Measurements from ENCODE around the gene WDR1.

The WDR1 gene

GRCh38 chr4:10080589-10081217 is 35.9 kb downstream of the WDR1 start:
- no peak for TF ChIP-seq CSDC2 (CRISPR knock-in tag; IDR thresholded peaks at IDR 0.05)
- no peak for TF ChIP-seq ZC3H10 (CRISPR knock-in tag; IDR thresholded peaks at IDR 0.05)
- no peak for TF ChIP-seq ARNTL (CRISPR knock-in tag; IDR thresholded peaks at IDR 0.05; ENCODE audit: borderline replicate concordance, low read depth)
- no peak for TF ChIP-seq ZNF8 (CRISPR knock-in tag; IDR thresholded peaks at IDR 0.05)
- no peak for TF ChIP-seq ZFP30 (CRISPR knock-in tag; IDR thresholded peaks at IDR 0.05)
- TF ChIP-seq GLIS3 (CRISPR knock-in tag; IDR thresholded peaks at IDR 0.05), result no peak
- no peak for TF ChIP-seq ISL1 (CRISPR knock-in tag; IDR thresholded peaks at IDR 0.05)
- TF ChIP-seq, protein P1, sequence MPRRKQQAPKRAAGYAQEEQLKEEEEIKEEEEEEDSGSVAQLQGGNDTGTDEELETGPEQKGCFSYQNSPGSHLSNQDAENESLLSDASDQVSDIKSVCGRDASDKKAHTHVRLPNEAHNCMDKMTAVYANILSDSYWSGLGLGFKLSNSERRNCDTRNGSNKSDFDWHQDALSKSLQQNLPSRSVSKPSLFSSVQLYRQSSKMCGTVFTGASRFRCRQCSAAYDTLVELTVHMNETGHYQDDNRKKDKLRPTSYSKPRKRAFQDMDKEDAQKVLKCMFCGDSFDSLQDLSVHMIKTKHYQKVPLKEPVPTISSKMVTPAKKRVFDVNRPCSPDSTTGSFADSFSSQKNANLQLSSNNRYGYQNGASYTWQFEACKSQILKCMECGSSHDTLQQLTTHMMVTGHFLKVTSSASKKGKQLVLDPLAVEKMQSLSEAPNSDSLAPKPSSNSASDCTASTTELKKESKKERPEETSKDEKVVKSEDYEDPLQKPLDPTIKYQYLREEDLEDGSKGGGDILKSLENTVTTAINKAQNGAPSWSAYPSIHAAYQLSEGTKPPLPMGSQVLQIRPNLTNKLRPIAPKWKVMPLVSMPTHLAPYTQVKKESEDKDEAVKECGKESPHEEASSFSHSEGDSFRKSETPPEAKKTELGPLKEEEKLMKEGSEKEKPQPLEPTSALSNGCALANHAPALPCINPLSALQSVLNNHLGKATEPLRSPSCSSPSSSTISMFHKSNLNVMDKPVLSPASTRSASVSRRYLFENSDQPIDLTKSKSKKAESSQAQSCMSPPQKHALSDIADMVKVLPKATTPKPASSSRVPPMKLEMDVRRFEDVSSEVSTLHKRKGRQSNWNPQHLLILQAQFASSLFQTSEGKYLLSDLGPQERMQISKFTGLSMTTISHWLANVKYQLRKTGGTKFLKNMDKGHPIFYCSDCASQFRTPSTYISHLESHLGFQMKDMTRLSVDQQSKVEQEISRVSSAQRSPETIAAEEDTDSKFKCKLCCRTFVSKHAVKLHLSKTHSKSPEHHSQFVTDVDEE (CRISPR knock-in tag; IDR thresholded peaks at IDR 0.05), result no peak
- TF ChIP-seq TOX (CRISPR knock-in tag; IDR thresholded peaks at IDR 0.05; ENCODE audit: borderline replicate concordance), result no peak
- TF ChIP-seq ZNF565 (CRISPR knock-in tag; conservative IDR thresholded peaks at IDR 0.05; ENCODE audit: low read depth), result no peak
- ATAC-seq, result no peak

DNA sequence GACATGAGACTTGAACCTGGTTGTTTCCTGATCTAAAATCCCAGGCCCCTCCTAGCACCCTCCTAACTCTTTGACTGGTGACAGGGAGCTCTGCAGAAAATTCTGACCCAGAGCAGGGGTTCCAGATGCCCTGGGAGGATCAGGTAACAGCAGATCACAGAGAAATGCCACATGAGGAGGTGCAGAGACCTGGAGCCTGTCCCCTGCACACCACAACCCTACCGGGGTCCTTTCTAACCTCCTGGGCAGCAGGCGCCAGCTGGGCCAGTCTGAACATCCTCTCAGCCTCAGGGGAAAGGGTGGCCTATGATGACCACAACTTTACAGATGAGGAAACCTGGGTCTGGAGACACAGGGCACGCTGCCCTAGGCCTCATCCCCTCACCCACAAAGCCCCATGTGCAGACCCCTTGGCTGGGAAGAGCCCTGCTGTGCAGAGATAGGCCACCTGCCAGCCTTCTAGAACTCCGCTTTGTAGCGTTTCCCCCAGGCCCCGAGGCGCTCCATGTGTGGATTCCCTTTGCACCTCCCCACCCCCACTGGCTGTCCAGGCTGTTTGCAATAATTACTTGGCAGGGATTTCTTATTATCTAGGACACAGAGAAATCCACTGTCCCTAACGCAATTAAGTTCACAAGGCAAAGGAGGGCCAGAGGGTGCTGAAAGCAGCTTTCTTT is 36.5 kb downstream of the WDR1 start:
- ATAC-seq, result no peak; the same call in 2 of the 3 replicates
- TF ChIP-seq TCF4 (CRISPR knock-in tag; IDR thresholded peaks at IDR 0.05; ENCODE audit: borderline replicate concordance), result peak; percentile 78; the same call in 1 of the 2 replicates
- no peak for TF ChIP-seq ZNF8 (CRISPR knock-in tag; IDR thresholded peaks at IDR 0.05)
- TF ChIP-seq, protein P1 (CRISPR knock-in tag; IDR thresholded peaks at IDR 0.05), result peak; percentile 58; the same call in 1 of the 2 replicates
- no peak for TF ChIP-seq CREB5 (CRISPR knock-in tag; IDR thresholded peaks at IDR 0.05; ENCODE audit: low read depth)

DNA sequence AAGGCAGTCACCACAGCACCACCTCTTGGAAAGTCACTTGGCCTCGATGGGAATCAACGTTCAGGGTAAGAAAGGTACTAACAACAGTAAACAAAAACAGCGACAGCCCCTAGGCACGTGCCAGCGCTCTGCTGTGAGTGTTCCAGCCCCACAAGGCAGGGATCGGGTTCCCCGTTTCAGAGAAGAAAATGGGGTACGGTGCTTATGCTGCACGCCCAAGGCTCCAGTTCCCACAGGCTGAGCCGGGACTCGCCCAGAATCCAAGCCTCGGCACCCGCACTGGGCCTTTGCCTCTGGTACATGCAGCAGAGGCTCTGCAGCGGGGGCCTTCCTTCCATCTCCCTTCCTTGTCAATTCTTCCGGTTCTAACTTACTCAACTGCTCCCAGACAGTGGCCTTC is 37.3 kb downstream of the WDR1 start:
- no peak for ATAC-seq
- TF ChIP-seq RARB (CRISPR knock-in tag; IDR thresholded peaks at IDR 0.05), result no peak
- no peak for TF ChIP-seq CREB5 (CRISPR knock-in tag; IDR thresholded peaks at IDR 0.05; ENCODE audit: low read depth)
- TF ChIP-seq ESRRG (CRISPR knock-in tag; IDR thresholded peaks at IDR 0.05), result no peak
- no peak for TF ChIP-seq BACH2 (CRISPR knock-in tag; IDR thresholded peaks at IDR 0.05; ENCODE audit: borderline replicate concordance)
- TF ChIP-seq CSDC2 (CRISPR knock-in tag; IDR thresholded peaks at IDR 0.05), result no peak
- TF ChIP-seq ZNF8 (CRISPR knock-in tag; IDR thresholded peaks at IDR 0.05), result no peak
- no peak for TF ChIP-seq CSRNP3 (CRISPR knock-in tag; IDR thresholded peaks at IDR 0.05)
- TF ChIP-seq GLIS3 (CRISPR knock-in tag; IDR thresholded peaks at IDR 0.05), result no peak
- TF ChIP-seq OSR1 (CRISPR knock-in tag; IDR thresholded peaks at IDR 0.05), result no peak
- no peak for TF ChIP-seq POU6F1 (CRISPR knock-in tag; IDR thresholded peaks at IDR 0.05; ENCODE audit: borderline replicate concordance, low read depth)
- no peak for TF ChIP-seq ARNTL (CRISPR knock-in tag; IDR thresholded peaks at IDR 0.05; ENCODE audit: borderline replicate concordance, low read depth)
- TF ChIP-seq ZC3H10 (CRISPR knock-in tag; IDR thresholded peaks at IDR 0.05), result no peak
- no peak for TF ChIP-seq ZFP30 (CRISPR knock-in tag; IDR thresholded peaks at IDR 0.05)
- no peak for TF ChIP-seq ZFP3 (CRISPR knock-in tag; IDR thresholded peaks at IDR 0.05)
- no peak for TF ChIP-seq TCF4 (CRISPR knock-in tag; IDR thresholded peaks at IDR 0.05; ENCODE audit: borderline replicate concordance)
- TF ChIP-seq PPARA (CRISPR knock-in tag; IDR thresholded peaks at IDR 0.05; ENCODE audit: borderline replicate concordance), result no peak
- no peak for TF ChIP-seq SNAI2 (CRISPR knock-in tag; IDR thresholded peaks at IDR 0.05)
